GM12878 (cell line): ENCODE measurements around the gene CACNA1A. TPM values are rescaled to one million over a fixed set of nuclear protein-coding genes. Genes with fewer than 3 reads are reported as not detected.
"Not testable (repeated sequence)": the region's sequence is repeated elsewhere in the genome, so short reads cannot be mapped to it uniquely, and the experiment has no call there.

Experiments used
- ATAC-seq: fragments of 200-7000 bp; cut with Tn5 transposase; 3 replicates; pipeline ENCODE4 v1.9.1; 2020; ENCODE audit warnings: mild to moderate bottlenecking, moderate library complexity
- BruUV-seq: library from RNA; stranded (reverse); fragments of 400-500 nt; replicated peaks from 2 replicates; lab custom pipeline; 2021; lab: Mats Ljungman, UMichigan
- CTCF ChIA-PET: fragments of 300-600 bp; sonication (Branson Sonifier 250); formaldehyde crosslinking; extraction: SDS; loops from one replicate; lab custom pipeline; 2021; ENCODE audit warnings: inconsistent platforms; lab: Yijun Ruan, JAX
- POLR2A ChIA-PET: fragments of 350-600 bp; formaldehyde crosslinking; extraction: SDS; loops from one replicate; lab custom pipeline; 2021; ENCODE audit warnings: inconsistent platforms; lab: Charles Lee
- RAD21 ChIA-PET: fragments of 300-600 bp; sonication (Branson Sonifier 250); formaldehyde crosslinking; loops from one replicate; lab custom pipeline; 2023; ENCODE audit warnings: antibody characterized with exemption; ENCODE audit not compliant: unreplicated experiment; lab: Charles Lee
- SMC1A ChIA-PET: fragments of 300-600 bp; sonication (Branson Sonifier 250); formaldehyde crosslinking; loops from one replicate; lab custom pipeline; 2023; ENCODE audit not compliant: unreplicated experiment, uncharacterized antibody; lab: Charles Lee
- DNase-seq: peaks from one replicate; pipeline ENCODE4 v3.0.0-alpha.2; 2011; ENCODE audit warnings: low read depth, low spot score
- FAIRE-seq: peaks from 3 replicates; lab custom pipeline; 2011; peaks lifted over from hg19 to GRCh38; lab: Jason Lieb, UNC
- H2AFZ ChIP-seq: 2 replicates; pipeline ENCODE4 v1.6.0; 2011; ENCODE audit warnings: low read depth, low read length, control low read depth; ENCODE audit not compliant: control insufficient read depth
- H3K27ac ChIP-seq: 2 replicates; pipeline ENCODE4 v1.5.1; 2011; ENCODE audit warnings: control low read depth; ENCODE audit not compliant: control insufficient read depth, insufficient read depth
- H3K27me3 ChIP-seq, 2 experiments: replicated peaks in 1 of 2; 2 replicates each; pipeline versions ENCODE4 v1.6.0 to v1.6.1; 2011; ENCODE audit warnings: low read length in 1 of 2; ENCODE audit not compliant: control insufficient read depth in 2 of 2, insufficient read depth in 2 of 2
- H3K36me3 ChIP-seq, 2 experiments: 2 replicates each; pipeline ENCODE4 v1.5.1; 2011; ENCODE audit warnings: low read length in 1 of 2; ENCODE audit not compliant: control insufficient read depth in 2 of 2, insufficient read depth in 2 of 2
- H3K4me1 ChIP-seq: 2 replicates; pipeline ENCODE4 v1.6.1; 2011; ENCODE audit warnings: mild to moderate bottlenecking, low read length, moderate library complexity, mixed read lengths; ENCODE audit not compliant: control insufficient read depth, insufficient read depth
- H3K4me2 ChIP-seq: 2 replicates; pipeline ENCODE4 v1.6.0; 2011; ENCODE audit warnings: control low read depth; ENCODE audit not compliant: control insufficient read depth, insufficient read depth
- H3K4me3 ChIP-seq: fragments of 200-600 bp; sonication (generic); 2 replicates; pipeline ENCODE4 v1.5.1; 2016
- H3K79me2 ChIP-seq: 2 replicates; pipeline ENCODE4 v1.6.0; 2011; ENCODE audit warnings: low read length; ENCODE audit not compliant: control insufficient read depth, insufficient read depth
- H3K9ac ChIP-seq: 2 replicates; pipeline ENCODE4 v1.8.0; 2011; ENCODE audit warnings: low read length, control low read depth, mixed read lengths; ENCODE audit not compliant: control insufficient read depth, insufficient read depth
- H3K9me3 ChIP-seq: replicated peaks from 3 replicates; pipeline ENCODE4 v1.5.1; 2011; ENCODE audit warnings: mild to moderate bottlenecking, low read length; ENCODE audit not compliant: control insufficient read depth, insufficient read depth
- H4K20me1 ChIP-seq: 2 replicates; pipeline ENCODE4 v1.6.0; 2011; ENCODE audit not compliant: control insufficient read depth, insufficient read depth
- CBX5 ChIP-seq: sonication (generic); IDR thresholded peaks from 2 replicates; pipeline ENCODE4 v1.6.1; 2016; ENCODE audit warnings: low read depth, moderate library complexity, mild to moderate bottlenecking, inconsistent platforms
- HDGF ChIP-seq: fragments of 450-650 bp; IDR thresholded peaks from 2 replicates; pipeline ENCODE4 v1.6.1; 2016; ENCODE audit warnings: antibody characterized with exemption
- NFXL1 ChIP-seq: fragments of 450-650 bp; IDR thresholded peaks from 2 replicates; pipeline ENCODE4 v1.6.1; 2017; ENCODE audit warnings: antibody characterized with exemption, mild to moderate bottlenecking, borderline replicate concordance
- NR2C2 ChIP-seq: IDR thresholded peaks from 2 replicates; pipeline ENCODE4 v1.6.1; 2011; ENCODE audit warnings: borderline replicate concordance, low read depth; ENCODE audit not compliant: control insufficient read depth, insufficient read length
- REST ChIP-seq: IDR thresholded peaks from 2 replicates; pipeline ENCODE4 v1.6.1; 2012; ENCODE audit warnings: mild to moderate bottlenecking, low read depth, low read length
- SKIL ChIP-seq: fragments of 450-650 bp; IDR thresholded peaks from 2 replicates; pipeline ENCODE4 v1.6.1; 2017; ENCODE audit warnings: mild to moderate bottlenecking, low read depth, inconsistent platforms; ENCODE audit not compliant: poor library complexity, severe bottlenecking
- STAT1 ChIP-seq: fragments of 450-650 bp; conservative IDR thresholded peaks from 2 replicates; pipeline ENCODE4 v1.6.1; 2014; ENCODE audit warnings: antibody characterized with exemption, mild to moderate bottlenecking
- SUZ12 ChIP-seq: fragments of 200-600 bp; sonication (generic); IDR thresholded peaks from one replicate; pipeline ENCODE4 v1.6.1; 2018; ENCODE audit warnings: antibody characterized with exemption, mild to moderate bottlenecking; ENCODE audit not compliant: unreplicated experiment
- WGBS: methylation state at CpG from one replicate; pipeline ENCODE4 v1.1.6; 2016; ENCODE audit warnings: low lambda C conversion rate; ENCODE audit not compliant: insufficient replicate concordance, insufficient coverage; ENCODE audit errors: missing lambda C conversion rate; 5-methylcytosine and 5-hydroxymethylcytosine counted together
- in situ Hi-C: fragments of 300-500 bp; cut with MboI; formaldehyde crosslinking; loops from 9 replicates; pipeline ENCODE4 v1.14.3; 2018; ENCODE audit warnings: mixed read lengths
- intact Hi-C: fragments of 100-400 bp; cut with micrococcal nuclease; formaldehyde crosslinking; loops from one replicate; pipeline ENCODE4 v1.14.2; 2022; ENCODE audit not compliant: unreplicated experiment
- polyA plus RNA-seq, 11 experiments: library from polyadenylated mRNA; depleted of rRNA in 4 of 11; unstranded in 6 of 11; stranded (reverse) in 5 of 11; fragments of >200 nt; fragmentation: Nextera tagmentation in 4 of 11; fragmentation: Illumina TruSeq in 1 of 11; extraction: Ambion mirVana in 4 of 11; extraction: Trizol in 1 of 11; gene quantifications; 1 replicate in 1 of 11; 2 replicates in 10 of 11; pipeline versions ENCODE4 v1.2.1 to v1.2.3, GENCODE V29; 2011 to 2016; ENCODE audit warnings: inconsistent platforms in 2 of 11, missing spikeins in 2 of 11, low read depth in 1 of 11
- total RNA-seq, 4 experiments: library from RNA; depleted of rRNA in 3 of 4; stranded (reverse); fragments of >200 nt in 3 of 4; fragmentation: Illumina TruSeq in 1 of 4; extraction: Trizol in 1 of 4; gene quantifications; 2 replicates each; pipeline versions ENCODE4 v1.2.1 to v1.2.3, GENCODE V29; 2013 to 2021
- TF ChIP-seq, protein P1 (sequence below): fragments of 450-650 bp; IDR thresholded peaks from 2 replicates; pipeline ENCODE4 v1.6.1; 2017; ENCODE audit warnings: mild to moderate bottlenecking

The CACNA1A gene
- total and polyA plus RNA-seq, 10 of the 15 experiments (the other 5 are each of a cell fraction or from before 2014, with no cell fraction given) = 1.1 to 4.4 (median 2.5) TPM

DNA sequence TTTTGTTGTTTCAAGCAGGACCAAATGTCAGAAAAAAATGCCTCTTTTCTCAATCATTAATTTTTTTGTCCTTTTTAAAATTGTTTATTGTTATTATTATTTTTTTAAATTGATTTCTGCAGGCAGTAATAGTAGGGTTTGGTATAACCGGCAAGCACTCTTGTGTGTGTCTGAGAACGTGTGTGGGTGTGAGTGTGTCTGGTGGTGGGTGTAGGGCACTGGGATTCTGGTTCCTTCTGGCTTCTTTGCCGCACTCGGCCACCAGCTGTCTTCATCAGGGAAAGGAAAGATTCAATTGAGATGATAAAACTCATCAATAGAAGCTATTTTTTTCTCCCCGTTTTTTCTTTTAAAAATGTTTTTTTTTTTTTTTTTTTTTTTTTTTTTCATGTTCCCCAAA is 299.7 kb downstream of the CACNA1A start:
- H3K27me3 ChIP-seq = no peaks in the 10 kb centered on the region
- FAIRE-seq (no peak), ATAC-seq (no peak), DNase-seq (no peak)
- H3K36me3 ChIP-seq = no peaks in the 10 kb centered on the region
- H2AFZ ChIP-seq = no peak overlapping the region
- in situ Hi-C loops = no loop called here
- intact Hi-C loops = no loop called here
- no TSS peak for BruUV-seq
- no peaks in the 10 kb centered on the region for H3K79me2 ChIP-seq
- H3K9ac ChIP-seq = no peak overlapping the region
- H3K9me3 ChIP-seq = no peaks in the 10 kb centered on the region
- H3K4me3 ChIP-seq = no peak overlapping the region
- CTCF ChIA-PET = interaction anchor here (0.6 to 1.8 kb wide), 2 partner anchors 53 to 54 kb away, joined by 3 to 6 read pairs; no protein-coding TSS in a partner anchor
- no peak for TF ChIP-seq SUZ12
- TF ChIP-seq STAT1 = no peak
- no peak for TF ChIP-seq SKIL
- no peak for TF ChIP-seq NR2C2
- TF ChIP-seq HDGF = no peak
- no peak for TF ChIP-seq REST
- TF ChIP-seq CBX5 = no peak
- TF ChIP-seq NFXL1 = no peak
- TF ChIP-seq, protein P1, sequence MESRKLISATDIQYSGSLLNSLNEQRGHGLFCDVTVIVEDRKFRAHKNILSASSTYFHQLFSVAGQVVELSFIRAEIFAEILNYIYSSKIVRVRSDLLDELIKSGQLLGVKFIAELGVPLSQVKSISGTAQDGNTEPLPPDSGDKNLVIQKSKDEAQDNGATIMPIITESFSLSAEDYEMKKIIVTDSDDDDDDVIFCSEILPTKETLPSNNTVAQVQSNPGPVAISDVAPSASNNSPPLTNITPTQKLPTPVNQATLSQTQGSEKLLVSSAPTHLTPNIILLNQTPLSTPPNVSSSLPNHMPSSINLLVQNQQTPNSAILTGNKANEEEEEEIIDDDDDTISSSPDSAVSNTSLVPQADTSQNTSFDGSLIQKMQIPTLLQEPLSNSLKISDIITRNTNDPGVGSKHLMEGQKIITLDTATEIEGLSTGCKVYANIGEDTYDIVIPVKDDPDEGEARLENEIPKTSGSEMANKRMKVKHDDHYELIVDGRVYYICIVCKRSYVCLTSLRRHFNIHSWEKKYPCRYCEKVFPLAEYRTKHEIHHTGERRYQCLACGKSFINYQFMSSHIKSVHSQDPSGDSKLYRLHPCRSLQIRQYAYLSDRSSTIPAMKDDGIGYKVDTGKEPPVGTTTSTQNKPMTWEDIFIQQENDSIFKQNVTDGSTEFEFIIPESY = no peak
- SMC1A ChIA-PET = interaction anchor here (0.6 to 1.0 kb wide), 2 partner anchors 55 to 103 kb away, joined by 5 to 6 read pairs; no protein-coding TSS in a partner anchor
- RAD21 ChIA-PET = no interaction called here
- peaks cover 14% of the 10 kb centered on the region for H3K4me1 ChIP-seq
- H3K27ac ChIP-seq = no peak overlapping the region
- WGBS = 96% methylated on average over 5 of the region's 5 CpGs
- POLR2A ChIA-PET = interaction anchor here (0.6 kb wide), 1 partner anchor 39 kb away, joined by 5 read pairs; no protein-coding TSS in a partner anchor
- H3K4me2 ChIP-seq = no peak overlapping the region
- H4K20me1 ChIP-seq = no peaks in the 10 kb centered on the region

GRCh38 chr19:13202112-13202511 is 304.2 kb downstream of the CACNA1A start:
- DNase-seq, FAIRE-seq, H3K27me3 ChIP-seq, ATAC-seq, H4K20me1 ChIP-seq, H3K9ac ChIP-seq, in situ Hi-C loops, H3K9me3 ChIP-seq, BruUV-seq, H2AFZ ChIP-seq, H3K36me3 ChIP-seq, H3K4me2 ChIP-seq, RAD21 ChIA-PET, intact Hi-C loops, H3K27ac ChIP-seq, H3K79me2 ChIP-seq, H3K4me3 ChIP-seq, H3K4me1 ChIP-seq: not testable (repeated sequence)
- ChIA-PET CTCF (interaction anchor here (1.1 kb wide), 1 partner anchor 9 kb away, joined by 3 read pairs; no protein-coding TSS in a partner anchor), SMC1A (interaction anchor here (0.9 to 1.4 kb wide), 2 partner anchors 59 to 61 kb away, joined by 3 to 5 read pairs; no protein-coding TSS in a partner anchor), POLR2A (interaction anchor here (0.6 to 0.7 kb wide), 2 partner anchors 379 to 535 kb away, joined by 3 to 6 read pairs; no protein-coding TSS in a partner anchor)
- 80% methylated on average over 7 of the region's 7 CpGs for WGBS
